NOMO-1 (cell line): ENCODE results near the gene TMEM51.

ENCODE experiments used
- DNase-seq, 2 experiments: peaks; one replicate each; lab custom pipeline; 2025; ENCODE audit not compliant: unreplicated experiment in 2 of 2; lab: John Stamatoyannopoulos, UW

The TMEM51 gene

GRCh38 chr1:15191770-15192169 lies 38.2 kb downstream of the TMEM51 start:
- DNase-seq = no peak

DNA sequence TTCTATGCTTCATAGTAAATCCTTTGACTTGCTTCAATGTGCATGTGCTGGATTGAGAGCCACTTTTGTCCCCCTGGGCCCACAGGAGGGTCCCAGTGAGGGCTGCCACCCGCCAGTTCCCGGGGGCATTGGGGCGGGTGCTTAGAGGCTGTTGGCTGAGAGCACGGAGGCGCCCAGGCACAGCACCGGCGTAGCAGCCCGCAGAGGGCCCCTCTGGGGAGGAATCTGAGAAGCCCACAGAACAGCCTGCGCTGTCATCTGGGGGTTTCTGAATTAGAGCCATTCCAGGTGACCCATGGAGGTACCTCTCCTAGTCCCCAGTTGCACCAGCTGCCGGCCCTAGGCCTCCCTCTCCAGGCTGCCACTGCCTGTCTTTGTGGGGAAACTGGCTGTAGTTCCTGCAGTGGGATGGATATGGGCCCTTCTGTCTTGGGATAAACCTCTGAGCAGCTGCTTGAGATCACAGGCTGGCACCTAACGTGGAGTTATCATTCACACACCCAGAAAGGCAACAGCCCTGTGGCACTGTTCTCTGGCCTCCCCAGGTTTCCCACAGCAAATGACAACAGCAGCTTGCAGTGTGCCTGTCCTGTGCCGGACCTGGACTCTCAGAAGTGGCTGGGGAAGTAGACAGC lies 39.5 kb downstream of the TMEM51 start:
- DNase-seq = no peak

DNA sequence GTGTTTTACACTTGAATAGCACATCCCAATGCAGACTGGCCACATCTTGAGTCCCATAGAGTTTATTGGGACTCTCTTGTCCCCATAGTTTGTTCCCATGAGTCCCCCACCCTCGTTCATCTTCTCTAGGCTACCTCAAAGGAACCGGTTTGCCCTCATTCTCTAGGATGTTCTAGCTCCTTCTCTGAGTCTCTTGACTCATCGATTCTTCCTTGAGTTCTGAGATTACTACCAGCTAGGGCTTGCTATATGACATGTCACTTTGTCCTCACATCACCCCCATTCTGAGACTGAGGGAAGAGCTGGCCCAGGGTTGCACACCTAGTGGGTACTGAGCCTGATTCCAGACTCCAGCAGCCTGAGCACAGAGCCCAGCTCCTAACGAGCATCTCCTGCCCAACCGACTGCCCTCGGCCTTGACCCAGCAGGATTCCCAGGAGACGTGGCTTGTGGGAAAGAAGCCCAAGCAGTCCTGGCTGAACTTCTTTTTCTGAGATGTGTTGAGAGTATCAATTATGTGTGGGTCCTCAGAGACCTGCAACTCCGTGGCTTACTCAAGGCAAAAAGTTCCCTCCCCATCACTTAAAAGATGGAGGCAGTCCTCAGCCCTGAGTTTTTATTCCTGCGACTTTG lies 42.0 kb downstream of the TMEM51 start:
- DNase-seq = no peak

- DNase-seq = no peak
Observed at GRCh38 chr1:15196069-15196468, 42.5 kb downstream of the TMEM51 start.

GRCh38 chr1:15196807-15197530 lies 43.4 kb downstream of the TMEM51 start:
- no peak for DNase-seq

DNA sequence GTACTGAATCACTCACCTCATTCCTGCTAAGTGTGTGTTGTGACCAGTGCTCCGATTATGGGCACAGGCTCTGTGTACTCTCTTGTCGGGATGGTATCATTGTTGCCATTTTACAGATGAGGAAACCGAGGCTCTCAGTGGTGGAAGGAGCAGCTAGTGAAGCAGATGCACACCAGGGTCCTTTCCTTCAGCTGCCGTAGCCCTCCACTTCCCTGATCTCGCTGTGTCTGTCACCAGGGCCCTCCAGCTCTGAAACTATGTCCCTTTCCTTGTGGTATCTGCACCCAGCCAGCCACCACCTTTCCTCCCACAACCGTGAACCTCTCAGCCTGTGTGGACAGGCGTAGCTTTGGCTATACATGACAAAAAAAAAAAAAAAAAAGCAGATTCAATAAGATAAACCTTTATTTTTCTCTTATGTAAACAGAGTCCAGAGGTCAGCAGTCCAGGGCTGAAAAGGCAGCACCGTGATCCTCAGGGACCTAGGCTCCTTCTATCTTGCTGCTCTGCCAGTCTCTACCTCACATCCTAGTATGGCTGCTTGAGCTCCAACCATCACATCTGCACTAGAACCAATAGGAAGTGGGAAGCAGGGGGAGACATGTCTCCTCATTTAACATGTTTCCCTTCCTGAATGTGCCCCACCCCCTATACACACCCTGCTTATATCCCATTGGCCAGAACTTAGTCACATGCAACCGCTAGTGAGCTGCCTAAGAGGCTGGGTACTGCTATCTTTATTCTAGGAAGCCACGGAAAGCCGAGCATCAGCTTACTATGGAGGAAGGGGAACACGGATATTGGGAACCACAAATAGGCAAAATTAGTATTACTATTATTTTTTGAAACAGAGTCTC lies 44.3 kb downstream of the TMEM51 start:
- no peak for DNase-seq

DNA sequence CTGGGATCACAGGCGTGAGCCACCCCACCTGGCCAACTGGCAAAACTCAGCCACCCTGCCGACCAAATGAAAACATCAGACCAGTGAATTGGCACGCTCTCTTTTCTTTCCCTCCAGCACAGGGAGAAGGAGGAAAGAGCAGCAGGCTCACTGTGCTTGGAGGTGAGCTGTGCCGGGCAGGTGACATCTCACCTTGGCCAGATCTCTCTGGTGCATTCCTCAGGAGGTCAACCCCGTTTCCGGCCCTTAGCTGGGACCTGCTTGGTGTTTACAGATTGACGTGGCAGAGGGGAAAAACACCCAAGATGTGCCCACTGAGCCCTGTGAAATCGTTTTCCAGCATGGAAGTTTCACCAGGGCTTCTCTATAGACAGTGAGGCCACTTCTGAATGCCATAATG lies 45.1 kb downstream of the TMEM51 start:
- DNase-seq = no peak

- no peak for DNase-seq
Observed at GRCh38 chr1:15201221-15201620, 47.7 kb downstream of the TMEM51 start.

DNA sequence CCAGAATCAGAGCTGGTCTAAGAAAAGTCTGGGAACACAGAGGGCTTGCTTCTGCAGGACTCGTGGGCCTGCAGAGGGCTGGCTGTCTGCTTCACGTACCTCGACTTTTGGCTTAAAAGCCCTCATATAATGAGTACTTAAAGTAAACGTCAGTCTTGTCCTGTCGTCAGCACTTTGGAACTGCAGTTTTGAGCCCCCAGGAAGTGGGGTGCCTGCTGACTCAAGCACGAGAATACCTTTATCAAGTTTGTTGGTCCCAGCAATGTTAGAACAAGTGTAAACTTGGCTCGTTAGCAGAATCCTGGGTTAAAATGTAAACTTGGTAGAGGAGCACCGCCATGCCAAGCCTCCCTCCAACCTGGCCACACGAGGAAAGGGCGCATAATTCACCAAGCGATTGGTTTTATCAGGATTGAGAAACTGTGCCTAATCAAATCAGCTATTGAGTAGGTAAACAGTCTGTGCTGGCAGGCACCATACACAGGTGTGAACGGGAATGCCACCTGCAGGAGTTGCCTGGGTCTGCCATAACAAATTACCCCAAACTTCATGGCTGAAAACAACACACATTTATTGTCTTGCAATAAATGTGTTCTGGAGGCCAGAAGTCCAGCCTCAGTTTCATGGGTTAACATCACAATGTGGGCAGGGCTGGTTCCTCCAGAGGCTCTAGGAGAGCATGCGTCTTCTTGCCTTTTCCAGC lies 48.5 kb downstream of the TMEM51 start:
- no peak for DNase-seq

- DNase-seq = no peak
Observed at GRCh38 chr1:15204931-15205330, 51.4 kb downstream of the TMEM51 start.

DNA sequence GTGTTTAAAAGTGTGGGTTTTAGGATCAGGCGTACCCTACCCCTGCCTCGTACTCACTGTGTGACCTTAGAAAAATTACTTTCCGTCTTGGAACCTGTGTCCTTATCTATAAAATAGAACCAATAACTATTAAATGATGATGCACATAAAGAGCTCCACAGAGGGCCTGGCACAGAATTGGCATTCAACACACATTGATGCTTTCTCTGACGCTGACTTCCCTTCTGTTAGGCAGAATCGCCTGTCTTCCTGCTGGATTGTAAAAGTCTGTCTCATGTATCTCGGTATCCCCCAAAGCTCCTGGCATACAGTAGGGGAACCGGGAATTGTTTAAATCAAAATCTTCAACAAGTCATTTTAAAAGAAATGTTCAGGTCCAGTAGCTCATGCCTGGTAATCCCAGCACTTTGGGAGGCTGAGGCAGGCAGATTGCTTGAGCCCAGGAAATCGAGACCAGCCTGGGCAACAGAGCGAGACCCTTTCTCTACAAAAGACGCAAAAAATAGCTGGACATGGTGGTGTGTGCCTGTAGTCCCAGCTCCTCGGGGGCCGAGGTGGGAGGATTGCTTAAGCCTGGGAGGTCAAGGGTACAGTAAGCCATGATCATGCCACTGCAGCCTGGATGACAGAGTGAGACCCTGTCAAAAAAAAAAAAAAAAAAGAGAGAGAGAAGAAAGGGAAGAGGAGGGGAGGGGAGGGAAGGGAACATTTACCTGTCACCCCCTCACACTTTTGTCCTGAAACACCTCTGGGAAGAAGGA lies 52.2 kb downstream of the TMEM51 start:
- no peak for DNase-seq

- DNase-seq = no peak
Observed at GRCh38 chr1:15206418-15207030, 53.0 kb downstream of the TMEM51 start.

DNA sequence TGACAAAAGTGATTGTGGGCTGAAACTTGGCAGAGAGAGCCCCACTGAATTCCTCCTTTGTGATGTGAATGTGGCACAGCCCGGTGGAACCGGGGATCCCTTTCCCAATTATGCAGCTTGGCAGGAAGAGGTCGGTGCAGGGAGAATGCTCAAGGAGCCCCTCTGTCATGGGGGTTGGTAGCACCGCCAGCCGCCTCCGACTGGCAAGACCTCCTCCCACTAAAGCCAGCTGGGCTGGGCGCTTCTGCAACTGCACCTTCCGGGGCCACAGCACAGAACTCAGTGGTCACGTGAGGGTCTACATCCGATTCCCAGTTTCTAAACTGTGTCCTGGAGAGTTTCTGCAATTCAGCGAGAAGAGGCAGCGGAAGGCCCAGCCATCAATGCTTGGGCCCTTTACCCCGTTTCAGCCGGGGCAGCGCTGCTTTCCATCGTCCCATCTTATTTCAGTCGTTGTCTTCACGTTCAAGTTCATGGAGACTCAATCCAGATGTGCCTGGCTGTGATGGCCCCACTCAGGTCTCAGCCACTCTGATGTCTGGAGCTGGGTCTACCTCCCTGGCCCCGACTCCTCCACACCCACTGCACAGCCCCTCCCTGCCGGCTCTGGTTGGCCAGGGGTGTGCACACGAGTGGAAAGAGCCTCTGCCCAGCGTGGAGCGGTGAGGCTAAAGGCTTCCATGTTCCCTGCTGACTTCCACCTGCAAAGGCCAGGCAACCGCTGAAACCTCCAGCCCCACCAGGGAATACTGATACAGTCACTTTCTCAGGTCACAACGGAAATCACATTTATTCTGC lies 53.7 kb downstream of the TMEM51 start:
- DNase-seq = no peak

- no peak for DNase-seq
Observed at GRCh38 chr1:15207829-15208429, 54.4 kb downstream of the TMEM51 start.

DNA sequence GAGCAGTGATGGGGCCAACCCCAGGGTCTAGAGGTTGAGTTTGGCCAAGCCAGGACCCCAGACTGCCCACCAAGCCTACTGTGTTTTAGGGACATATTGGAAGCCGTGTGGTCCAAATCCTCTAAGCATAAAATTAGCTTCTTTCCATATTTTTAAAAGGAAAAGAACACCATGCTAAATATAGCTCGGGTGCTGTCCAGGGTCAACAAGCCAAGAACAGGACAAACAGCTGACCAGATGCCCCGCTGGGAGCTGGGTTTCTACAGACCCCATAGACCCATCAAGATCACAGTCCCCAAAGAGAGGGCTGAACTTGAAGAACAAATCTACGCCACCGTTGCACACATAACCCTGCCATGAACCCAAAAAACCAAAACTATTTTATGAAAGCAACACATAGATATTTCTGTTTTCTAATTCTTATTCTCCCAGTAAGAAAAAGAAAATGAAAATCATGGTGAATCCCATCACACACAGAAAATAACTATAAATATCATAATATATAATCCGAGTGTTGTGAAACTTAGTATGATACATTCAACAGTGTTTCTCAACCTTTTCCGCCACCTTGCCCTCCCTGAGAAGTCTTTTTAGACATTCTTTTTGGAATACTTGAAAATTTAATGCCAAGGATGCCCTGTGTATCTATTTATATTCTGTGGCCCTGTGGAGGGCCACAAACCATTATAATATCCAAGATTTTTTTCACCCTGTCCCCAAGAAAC lies 57.3 kb downstream of the TMEM51 start:
- no peak for DNase-seq

DNA sequence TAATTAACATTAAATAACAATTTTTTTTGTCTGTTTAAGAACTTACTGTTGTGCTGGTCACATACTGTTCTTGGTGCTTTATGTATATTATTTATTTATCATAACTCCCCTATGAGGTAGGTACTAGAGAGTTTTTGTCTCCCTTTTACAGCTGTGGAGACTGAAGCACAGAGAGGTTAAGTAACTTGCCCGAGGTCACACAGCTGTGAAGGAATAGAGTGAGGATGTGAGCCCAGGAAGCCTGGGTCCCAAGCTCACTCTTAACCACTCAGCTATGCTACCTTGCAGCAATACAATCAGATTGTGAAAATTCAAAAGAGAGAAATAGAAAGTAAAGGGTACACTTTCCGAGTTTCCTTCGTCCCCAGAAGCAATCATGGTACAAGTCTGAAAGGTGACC lies 57.9 kb downstream of the TMEM51 start:
- DNase-seq = no peak

DNA sequence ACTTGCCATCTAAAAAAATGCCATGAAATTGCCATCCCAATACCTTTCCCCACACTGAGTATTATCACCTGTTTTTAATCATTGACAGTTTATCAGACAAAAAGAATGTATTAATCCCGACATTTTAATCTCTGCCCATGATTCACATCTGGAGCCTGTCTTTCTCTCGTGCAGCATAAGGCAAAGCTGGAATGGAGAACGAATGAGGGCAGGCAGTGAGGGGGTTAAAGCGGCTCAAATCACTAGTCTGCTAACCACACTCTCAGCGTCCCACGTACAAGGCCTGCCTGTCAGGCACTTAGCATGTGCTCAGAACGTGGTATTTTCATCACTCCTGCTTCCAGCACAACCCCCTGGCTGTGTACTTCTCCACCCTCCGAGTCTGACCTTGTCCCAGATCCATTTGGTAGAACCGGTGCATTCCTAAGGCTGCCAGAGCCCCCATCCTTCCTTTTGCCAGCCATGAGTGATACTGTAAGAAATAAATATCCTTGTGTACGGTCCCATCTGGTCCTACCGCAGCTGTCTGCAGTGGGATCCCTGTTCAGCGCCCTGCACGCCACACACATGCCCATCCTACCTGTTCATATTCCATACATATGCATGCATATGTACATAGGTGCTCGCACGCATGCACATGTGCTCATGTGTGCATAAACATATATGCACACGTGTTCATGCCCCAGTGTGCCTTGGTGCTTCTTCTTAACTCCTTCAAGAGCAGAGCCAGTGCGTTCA lies 58.8 kb downstream of the TMEM51 start:
- DNase-seq = no peak
